Loucy (cell line): ENCODE data around the gene IFITM10.

Experiments used
- H2AFZ ChIP-seq: fragments of 200-600 bp; sonication (generic); 2 replicates; pipeline ENCODE4 v1.6.0; 2016; ENCODE audit warnings: antibody characterized with exemption, mild to moderate bottlenecking, low read length, moderate library complexity
- H3F3A ChIP-seq: fragments of 200-600 bp; 2 replicates; pipeline ENCODE4 v1.6.0; 2016; ENCODE audit warnings: antibody characterized with exemption, low read depth, mild to moderate bottlenecking
- H3K27me3 ChIP-seq: fragments of 200-600 bp; sonication (generic); 2 replicates; pipeline ENCODE4 v1.6.1; 2014; ENCODE audit warnings: low read length, mild to moderate bottlenecking; ENCODE audit not compliant: insufficient read depth, poor library complexity, severe bottlenecking
- H3K36me3 ChIP-seq: fragments of 200-600 bp; sonication (generic); 2 replicates; pipeline ENCODE4 v1.6.1; 2016; ENCODE audit warnings: low read length; ENCODE audit not compliant: insufficient read depth
- H3K4me1 ChIP-seq: fragments of 200-600 bp; sonication (generic); 2 replicates; pipeline ENCODE4 v1.5.1; 2014; ENCODE audit warnings: low read length, mild to moderate bottlenecking; ENCODE audit not compliant: insufficient read depth, poor library complexity, severe bottlenecking
- H3K4me2 ChIP-seq: fragments of 200-600 bp; sonication (generic); 2 replicates; pipeline ENCODE4 v1.6.0; 2014; ENCODE audit warnings: antibody characterized with exemption, low read length, low read depth, mild to moderate bottlenecking; ENCODE audit not compliant: poor library complexity, severe bottlenecking
- H3K4me3 ChIP-seq: fragments of 200-600 bp; sonication (generic); 2 replicates; pipeline ENCODE4 v1.5.1; 2014; ENCODE audit warnings: low read length, mild to moderate bottlenecking, mixed read lengths; ENCODE audit not compliant: poor library complexity, severe bottlenecking
- H3K79me2 ChIP-seq: fragments of 200-600 bp; sonication (generic); 2 replicates; pipeline ENCODE4 v1.6.1; 2014; ENCODE audit warnings: low read length; ENCODE audit not compliant: insufficient read depth
- H3K9ac ChIP-seq: fragments of 200-600 bp; sonication (generic); 2 replicates; pipeline ENCODE4 v1.6.0; 2014; ENCODE audit warnings: mild to moderate bottlenecking, low read depth, low read length, moderate library complexity; ENCODE audit not compliant: poor library complexity, severe bottlenecking
- H3K9me2 ChIP-seq: fragments of 200-600 bp; sonication (generic); replicated peaks from 2 replicates; pipeline ENCODE4 v1.6.1; 2016; ENCODE audit warnings: low read depth, low read length, mixed read lengths
- H3K9me3 ChIP-seq: fragments of 200-600 bp; sonication (generic); 2 replicates; pipeline ENCODE4 v1.6.1; 2014; ENCODE audit warnings: mild to moderate bottlenecking, antibody characterized with exemption, low read length, low read depth; ENCODE audit not compliant: insufficient read depth
- H4K20me1 ChIP-seq: fragments of 200-600 bp; sonication (generic); 2 replicates; pipeline ENCODE4 v1.6.0; 2014; ENCODE audit warnings: antibody characterized with exemption, low read length, mild to moderate bottlenecking; ENCODE audit not compliant: insufficient read depth, poor library complexity, severe bottlenecking
- CTCF ChIP-seq: fragments of 200-600 bp; sonication (generic); conservative IDR thresholded peaks from 2 replicates; pipeline ENCODE4 v1.5.1; 2014; ENCODE audit warnings: mild to moderate bottlenecking, antibody characterized with exemption, low read length
- EZH2phosphoT487 ChIP-seq: fragments of 200-600 bp; IDR thresholded peaks from 2 replicates; pipeline ENCODE4 v1.6.1; 2018; ENCODE audit warnings: antibody characterized with exemption, mild to moderate bottlenecking, moderate library complexity, borderline replicate concordance

Gene IFITM10

GRCh38 chr11:1759151-1759850 lies 8.9 kb upstream of the IFITM10 start:
- H3K9me2 ChIP-seq, result no peaks in the 10 kb centered on the region
- peak overlapping the region; percentile 95 for H3K4me3 ChIP-seq
- H3K4me1 ChIP-seq, result peaks cover 84% of the 10 kb centered on the region
- peaks cover 3% of the 10 kb centered on the region for H3K27me3 ChIP-seq
- no peak for TF ChIP-seq CTCF
- TF ChIP-seq EZH2phosphoT487, result no peak
- H3K36me3 ChIP-seq, result no peaks in the 10 kb centered on the region; the same call in 1 of the 2 replicates
- no peak overlapping the region for H2AFZ ChIP-seq
- peak overlapping the region; percentile 100 for H3K4me2 ChIP-seq
- peaks cover 12% of the 10 kb centered on the region for H4K20me1 ChIP-seq
- peaks cover 7% of the 10 kb centered on the region; the same call in 1 of the 2 replicates for H3F3A ChIP-seq
- no peaks in the 10 kb centered on the region for H3K9me3 ChIP-seq
- H3K79me2 ChIP-seq, result peaks cover 92% of the 10 kb centered on the region
- peak overlapping the region; percentile 99 for H3K9ac ChIP-seq

- H3K9me2 ChIP-seq, result no peaks in the 10 kb centered on the region
- H3K4me1 ChIP-seq, result peaks cover 88% of the 10 kb centered on the region
- H3K9me3 ChIP-seq, result no peaks in the 10 kb centered on the region
- peak overlapping the region; percentile 100 for H3K4me2 ChIP-seq
- H4K20me1 ChIP-seq, result peaks cover 12% of the 10 kb centered on the region
- peak overlapping the region; percentile 95 for H3K4me3 ChIP-seq
- H3K27me3 ChIP-seq, result peaks cover 3% of the 10 kb centered on the region
- peaks cover 7% of the 10 kb centered on the region; the same call in 1 of the 2 replicates for H3F3A ChIP-seq
- H3K79me2 ChIP-seq, result peaks cover 97% of the 10 kb centered on the region
- H2AFZ ChIP-seq, result no peak overlapping the region
- no peak for TF ChIP-seq EZH2phosphoT487
- TF ChIP-seq CTCF, result no peak
- peak overlapping the region; percentile 99 for H3K9ac ChIP-seq
- no peaks in the 10 kb centered on the region; the same call in 1 of the 2 replicates for H3K36me3 ChIP-seq
Measured at GRCh38 chr11:1758611-1759150, 8.3 kb upstream of the IFITM10 start.

GRCh38 chr11:1757861-1758610 lies 7.6 kb upstream of the IFITM10 start:
- Histone ChIP-seq H3K9ac (peak overlapping the region; percentile 99), H3K4me2 (peak overlapping the region; percentile 100)

More at GRCh38 chr11:1757861-1758610, 7.6 kb upstream of the IFITM10 start:
- Histone ChIP-seq H4K20me1 (peaks cover 9% of the 10 kb centered on the region), H3K9me3 (no peaks in the 10 kb centered on the region), H2AFZ (no peak overlapping the region), H3K4me3 (peak overlapping the region; percentile 95), H3K9me2 (no peaks in the 10 kb centered on the region), H3K27me3 (no peaks in the 10 kb centered on the region), H3K36me3 (no peaks in the 10 kb centered on the region; the same call in 1 of the 2 replicates), H3K4me1 (peaks cover 94% of the 10 kb centered on the region), H3K79me2 (peaks cover 94% of the 10 kb centered on the region), H3F3A (peaks cover 7% of the 10 kb centered on the region; the same call in 1 of the 2 replicates)
- TF ChIP-seq EZH2phosphoT487 (no peak), CTCF (no peak)
